Measurements from ENCODE around the gene HLF. TPM values are rescaled to one million over a fixed set of nuclear protein-coding genes. Genes with fewer than 3 reads are reported as not detected.

The HLF gene
- total and polyA plus RNA-seq, 2 experiments from 2014 or later = 0.28 TPM; not detected in 1

DNA sequence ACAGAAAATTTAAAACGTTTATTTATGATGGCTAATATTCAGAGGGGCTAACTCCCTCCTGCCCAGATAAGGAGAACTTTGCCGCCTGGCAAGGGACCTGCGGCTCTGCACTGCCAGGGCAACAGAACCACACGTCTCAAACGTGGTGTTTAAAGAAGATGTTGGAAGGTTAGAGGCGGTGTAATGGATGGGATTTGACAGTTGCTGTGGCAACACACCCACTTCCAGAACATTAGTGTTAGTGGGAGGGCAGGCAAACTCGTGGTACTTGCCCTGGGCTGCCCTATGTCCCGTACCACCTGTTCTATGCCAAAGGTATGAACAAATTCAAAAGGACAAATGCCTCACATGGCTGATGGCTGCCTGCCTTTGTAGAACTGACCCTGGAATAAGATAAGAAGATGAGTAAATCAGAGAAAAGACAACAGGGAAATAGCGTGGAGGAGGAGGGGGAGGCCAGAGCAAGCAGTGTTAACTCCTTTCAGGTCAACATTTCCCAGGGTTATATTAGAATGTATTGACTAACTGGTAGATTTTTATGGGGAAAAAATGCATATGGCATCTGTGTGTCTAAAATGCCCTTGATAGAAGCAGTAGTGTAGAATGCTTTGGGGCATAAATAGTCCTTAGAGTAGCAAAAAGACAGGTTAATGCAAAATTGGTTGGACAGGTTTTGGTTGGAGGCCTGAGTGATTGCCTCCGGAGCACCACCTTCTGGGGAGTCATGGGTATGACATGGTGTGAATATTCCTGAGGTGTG is 30.8 kb downstream of the HLF start:
- Histone ChIP-seq H2AFZ (peak overlapping the region; percentile 7; the same call in 1 of the 2 replicates), H3F3A (replicated peaks; ENCODE audit: low read depth) (no peaks in the 10 kb centered on the region), H3K4me1 (ENCODE audit: insufficient read depth) (no peaks in the 10 kb centered on the region), H4K20me1 (replicated peaks; ENCODE audit: insufficient read depth) (no peaks in the 10 kb centered on the region), H3K4me2 (no peak overlapping the region), H3K79me2 (replicated peaks; ENCODE audit: insufficient read depth) (no peaks in the 10 kb centered on the region), H3K27me3 (ENCODE audit: insufficient read depth) (no peaks in the 10 kb centered on the region), H3K4me3 (no peak overlapping the region), H3K27ac (ENCODE audit: low read depth) (no peak overlapping the region), H3K36me3 (ENCODE audit: insufficient read depth) (no peaks in the 10 kb centered on the region), H3K9me2 (ENCODE audit: insufficient read depth) (0 out of 2 replicates have a peak, but pooled peaks cover 5% of the 10 kb centered on the region)
- no peaks in the 10 kb centered on the region for H3K36me3 Mint-ChIP-seq (ENCODE audit: low read depth)
- DNase-seq (ENCODE audit: low spot score) (peak; percentile 79), ATAC-seq (peak; percentile 95)
- H3K4me1 Mint-ChIP-seq = no peaks in the 10 kb centered on the region
- no peak for TF ChIP-seq CREB1 (CRISPR knock-in tag; IDR thresholded peaks at IDR 0.05; ENCODE audit: low read depth)
- TF ChIP-seq, protein P1, sequence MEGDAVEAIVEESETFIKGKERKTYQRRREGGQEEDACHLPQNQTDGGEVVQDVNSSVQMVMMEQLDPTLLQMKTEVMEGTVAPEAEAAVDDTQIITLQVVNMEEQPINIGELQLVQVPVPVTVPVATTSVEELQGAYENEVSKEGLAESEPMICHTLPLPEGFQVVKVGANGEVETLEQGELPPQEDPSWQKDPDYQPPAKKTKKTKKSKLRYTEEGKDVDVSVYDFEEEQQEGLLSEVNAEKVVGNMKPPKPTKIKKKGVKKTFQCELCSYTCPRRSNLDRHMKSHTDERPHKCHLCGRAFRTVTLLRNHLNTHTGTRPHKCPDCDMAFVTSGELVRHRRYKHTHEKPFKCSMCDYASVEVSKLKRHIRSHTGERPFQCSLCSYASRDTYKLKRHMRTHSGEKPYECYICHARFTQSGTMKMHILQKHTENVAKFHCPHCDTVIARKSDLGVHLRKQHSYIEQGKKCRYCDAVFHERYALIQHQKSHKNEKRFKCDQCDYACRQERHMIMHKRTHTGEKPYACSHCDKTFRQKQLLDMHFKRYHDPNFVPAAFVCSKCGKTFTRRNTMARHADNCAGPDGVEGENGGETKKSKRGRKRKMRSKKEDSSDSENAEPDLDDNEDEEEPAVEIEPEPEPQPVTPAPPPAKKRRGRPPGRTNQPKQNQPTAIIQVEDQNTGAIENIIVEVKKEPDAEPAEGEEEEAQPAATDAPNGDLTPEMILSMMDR (conservative IDR thresholded peaks at IDR 0.05; ENCODE audit: low read depth in 2 of 2) = peak; percentile 70 to 83
- no peak for TF ChIP-seq ZNF114 (CRISPR knock-in tag; IDR thresholded peaks at IDR 0.05)
- H3K27ac Mint-ChIP-seq = no peak overlapping the region
- H3K4me3 Mint-ChIP-seq = no peak overlapping the region
- H3K27me3 Mint-ChIP-seq (ENCODE audit: insufficient read depth, low read depth, poor library complexity) = no peaks in the 10 kb centered on the region
- H3K9me3 Mint-ChIP-seq = no peaks in the 10 kb centered on the region

DNA sequence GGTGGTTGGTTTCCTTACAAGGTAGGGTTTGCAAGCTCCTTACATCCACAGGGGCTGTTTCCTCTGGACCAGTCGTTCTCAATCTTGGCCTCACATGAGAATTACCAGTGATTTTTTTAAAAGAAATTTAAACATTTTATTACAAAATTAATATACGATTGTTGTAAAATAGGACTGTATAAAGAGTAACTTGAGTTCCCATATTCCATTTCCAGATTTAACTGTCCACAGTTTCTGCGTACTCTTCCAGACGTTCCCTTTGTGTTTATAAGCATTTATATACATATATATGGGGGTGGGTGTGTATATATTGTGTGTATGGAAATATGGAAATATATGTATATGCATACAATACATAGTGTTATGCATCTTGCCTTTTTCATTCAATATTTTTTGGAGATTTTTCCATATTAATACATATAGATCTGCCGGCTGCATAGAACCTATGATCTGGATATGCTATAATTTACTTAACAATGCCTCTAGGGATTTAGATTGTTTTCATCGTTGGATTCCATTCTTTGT is 31.5 kb downstream of the HLF start:
- Histone ChIP-seq H2AFZ (no peak overlapping the region), H3K4me1 (ENCODE audit: insufficient read depth) (no peaks in the 10 kb centered on the region), H3K4me3 (no peak overlapping the region), H3K4me2 (no peak overlapping the region), H3K36me3 (ENCODE audit: insufficient read depth) (no peaks in the 10 kb centered on the region), H3K27ac (ENCODE audit: low read depth) (no peak overlapping the region), H3K9me2 (ENCODE audit: insufficient read depth) (peaks cover 5% of the 10 kb centered on the region; the same call in 1 of the 2 replicates), H3K27me3 (ENCODE audit: insufficient read depth) (no peaks in the 10 kb centered on the region), H3K79me2 (replicated peaks; ENCODE audit: insufficient read depth) (no peaks in the 10 kb centered on the region), H3F3A (replicated peaks; ENCODE audit: low read depth) (no peaks in the 10 kb centered on the region), H4K20me1 (replicated peaks; ENCODE audit: insufficient read depth) (no peaks in the 10 kb centered on the region)
- no peak overlapping the region for H3K4me3 Mint-ChIP-seq
- H3K4me1 Mint-ChIP-seq = no peaks in the 10 kb centered on the region
- ATAC-seq (no peak), DNase-seq (ENCODE audit: low spot score) (no peak)
- H3K36me3 Mint-ChIP-seq (ENCODE audit: low read depth) = no peaks in the 10 kb centered on the region
- H3K27me3 Mint-ChIP-seq (ENCODE audit: insufficient read depth, low read depth, poor library complexity) = no peaks in the 10 kb centered on the region
- H3K9me3 Mint-ChIP-seq = no peaks in the 10 kb centered on the region
- no peak overlapping the region for H3K27ac Mint-ChIP-seq
- TF ChIP-seq JUNB (IDR thresholded peaks at IDR 0.05; ENCODE audit: unreplicated experiment) (no peak), STAT1 (IDR thresholded peaks at IDR 0.05; ENCODE audit: unreplicated experiment) (no peak), EZH2 (IDR thresholded peaks at IDR 0.05; ENCODE audit: low read depth, unreplicated experiment) (no peak), NANOG (IDR thresholded peaks at IDR 0.05; ENCODE audit: borderline replicate concordance) (no peak)
- TF ChIP-seq, protein P2, sequence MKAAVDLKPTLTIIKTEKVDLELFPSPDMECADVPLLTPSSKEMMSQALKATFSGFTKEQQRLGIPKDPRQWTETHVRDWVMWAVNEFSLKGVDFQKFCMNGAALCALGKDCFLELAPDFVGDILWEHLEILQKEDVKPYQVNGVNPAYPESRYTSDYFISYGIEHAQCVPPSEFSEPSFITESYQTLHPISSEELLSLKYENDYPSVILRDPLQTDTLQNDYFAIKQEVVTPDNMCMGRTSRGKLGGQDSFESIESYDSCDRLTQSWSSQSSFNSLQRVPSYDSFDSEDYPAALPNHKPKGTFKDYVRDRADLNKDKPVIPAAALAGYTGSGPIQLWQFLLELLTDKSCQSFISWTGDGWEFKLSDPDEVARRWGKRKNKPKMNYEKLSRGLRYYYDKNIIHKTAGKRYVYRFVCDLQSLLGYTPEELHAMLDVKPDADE (IDR thresholded peaks at IDR 0.05) = no peak
- TF ChIP-seq, protein P3, sequence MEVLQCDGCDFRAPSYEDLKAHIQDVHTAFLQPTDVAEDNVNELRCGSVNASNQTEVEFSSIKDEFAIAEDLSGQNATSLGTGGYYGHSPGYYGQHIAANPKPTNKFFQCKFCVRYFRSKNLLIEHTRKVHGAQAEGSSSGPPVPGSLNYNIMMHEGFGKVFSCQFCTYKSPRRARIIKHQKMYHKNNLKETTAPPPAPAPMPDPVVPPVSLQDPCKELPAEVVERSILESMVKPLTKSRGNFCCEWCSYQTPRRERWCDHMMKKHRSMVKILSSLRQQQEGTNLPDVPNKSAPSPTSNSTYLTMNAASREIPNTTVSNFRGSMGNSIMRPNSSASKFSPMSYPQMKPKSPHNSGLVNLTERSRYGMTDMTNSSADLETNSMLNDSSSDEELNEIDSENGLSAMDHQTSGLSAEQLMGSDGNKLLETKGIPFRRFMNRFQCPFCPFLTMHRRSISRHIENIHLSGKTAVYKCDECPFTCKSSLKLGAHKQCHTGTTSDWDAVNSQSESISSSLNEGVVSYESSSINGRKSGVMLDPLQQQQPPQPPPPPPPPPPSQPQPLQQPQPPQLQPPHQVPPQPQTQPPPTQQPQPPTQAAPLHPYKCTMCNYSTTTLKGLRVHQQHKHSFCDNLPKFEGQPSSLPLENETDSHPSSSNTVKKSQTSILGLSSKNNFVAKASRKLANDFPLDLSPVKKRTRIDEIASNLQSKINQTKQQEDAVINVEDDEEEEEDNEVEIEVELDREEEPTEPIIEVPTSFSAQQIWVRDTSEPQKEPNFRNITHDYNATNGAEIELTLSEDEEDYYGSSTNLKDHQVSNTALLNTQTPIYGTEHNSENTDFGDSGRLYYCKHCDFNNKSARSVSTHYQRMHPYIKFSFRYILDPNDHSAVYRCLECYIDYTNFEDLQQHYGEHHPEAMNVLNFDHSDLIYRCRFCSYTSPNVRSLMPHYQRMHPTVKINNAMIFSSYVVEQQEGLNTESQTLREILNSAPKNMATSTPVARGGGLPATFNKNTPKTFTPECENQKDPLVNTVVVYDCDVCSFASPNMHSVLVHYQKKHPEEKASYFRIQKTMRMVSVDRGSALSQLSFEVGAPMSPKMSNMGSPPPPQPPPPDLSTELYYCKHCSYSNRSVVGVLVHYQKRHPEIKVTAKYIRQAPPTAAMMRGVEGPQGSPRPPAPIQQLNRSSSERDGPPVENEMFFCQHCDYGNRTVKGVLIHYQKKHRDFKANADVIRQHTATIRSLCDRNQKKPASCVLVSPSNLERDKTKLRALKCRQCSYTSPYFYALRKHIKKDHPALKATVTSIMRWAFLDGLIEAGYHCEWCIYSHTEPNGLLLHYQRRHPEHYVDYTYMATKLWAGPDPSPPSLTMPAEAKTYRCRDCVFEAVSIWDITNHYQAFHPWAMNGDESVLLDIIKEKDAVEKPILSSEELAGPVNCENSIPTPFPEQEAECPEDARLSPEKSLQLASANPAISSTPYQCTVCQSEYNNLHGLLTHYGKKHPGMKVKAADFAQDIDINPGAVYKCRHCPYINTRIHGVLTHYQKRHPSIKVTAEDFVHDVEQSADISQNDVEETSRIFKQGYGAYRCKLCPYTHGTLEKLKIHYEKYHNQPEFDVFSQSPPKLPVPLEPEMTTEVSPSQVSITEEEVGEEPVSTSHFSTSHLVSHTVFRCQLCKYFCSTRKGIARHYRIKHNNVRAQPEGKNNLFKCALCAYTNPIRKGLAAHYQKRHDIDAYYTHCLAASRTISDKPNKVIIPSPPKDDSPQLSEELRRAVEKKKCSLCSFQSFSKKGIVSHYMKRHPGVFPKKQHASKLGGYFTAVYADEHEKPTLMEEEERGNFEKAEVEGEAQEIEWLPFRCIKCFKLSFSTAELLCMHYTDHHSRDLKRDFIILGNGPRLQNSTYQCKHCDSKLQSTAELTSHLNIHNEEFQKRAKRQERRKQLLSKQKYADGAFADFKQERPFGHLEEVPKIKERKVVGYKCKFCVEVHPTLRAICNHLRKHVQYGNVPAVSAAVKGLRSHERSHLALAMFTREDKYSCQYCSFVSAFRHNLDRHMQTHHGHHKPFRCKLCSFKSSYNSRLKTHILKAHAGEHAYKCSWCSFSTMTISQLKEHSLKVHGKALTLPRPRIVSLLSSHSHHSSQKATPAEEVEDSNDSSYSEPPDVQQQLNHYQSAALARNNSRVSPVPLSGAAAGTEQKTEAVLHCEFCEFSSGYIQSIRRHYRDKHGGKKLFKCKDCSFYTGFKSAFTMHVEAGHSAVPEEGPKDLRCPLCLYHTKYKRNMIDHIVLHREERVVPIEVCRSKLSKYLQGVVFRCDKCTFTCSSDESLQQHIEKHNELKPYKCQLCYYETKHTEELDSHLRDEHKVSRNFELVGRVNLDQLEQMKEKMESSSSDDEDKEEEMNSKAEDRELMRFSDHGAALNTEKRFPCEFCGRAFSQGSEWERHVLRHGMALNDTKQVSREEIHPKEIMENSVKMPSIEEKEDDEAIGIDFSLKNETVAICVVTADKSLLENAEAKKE (CRISPR knock-in tag; IDR thresholded peaks at IDR 0.05) = no peak

Data from GM23338 (cell line).